Measurements from ENCODE around the gene FGD4.
"Not testable (repeated sequence)": the region's sequence is repeated elsewhere in the genome, so short reads cannot be mapped to it uniquely, and the experiment has no call there.

FGD4 gene

DNA sequence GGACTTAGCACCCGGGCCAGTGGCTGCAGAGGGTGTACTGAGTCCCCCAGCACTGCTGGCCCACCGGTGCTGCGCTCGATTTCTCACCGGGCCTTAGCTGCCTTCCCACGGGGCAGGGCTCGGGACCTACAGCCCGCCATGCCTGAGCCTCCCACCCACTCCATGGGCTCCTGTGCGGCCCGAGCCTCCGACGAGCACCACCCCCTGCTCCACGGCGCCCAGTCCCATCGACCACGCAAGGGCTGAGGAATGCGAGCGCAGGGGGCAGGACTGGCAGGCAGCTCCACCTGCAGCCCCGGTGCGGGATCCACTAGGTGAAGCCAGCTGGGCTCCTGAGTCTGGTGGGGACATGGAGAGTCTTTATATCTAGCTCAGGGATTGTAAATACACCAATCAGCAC lies 126.4 kb downstream of the FGD4 start:
- DNase-seq = not testable (repeated sequence)

DNA sequence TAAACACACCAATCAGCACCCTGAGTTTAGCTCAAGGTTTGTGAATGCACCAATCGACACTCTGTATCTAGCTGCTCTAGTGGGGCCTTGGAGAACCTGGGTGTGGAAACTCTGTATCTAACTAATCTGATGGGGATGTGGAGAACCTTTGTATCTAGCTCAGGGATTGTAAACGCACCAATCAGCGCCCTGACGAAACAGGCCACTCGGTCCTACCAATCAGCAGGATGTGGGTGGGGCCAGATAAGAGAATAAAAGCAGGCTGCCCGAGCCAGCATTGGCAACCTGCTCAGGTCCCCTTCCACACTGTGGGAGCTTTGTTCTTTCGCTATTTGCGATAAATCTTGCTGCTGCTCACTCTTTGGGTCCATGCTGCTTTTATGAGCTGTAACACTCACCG lies 127.0 kb downstream of the FGD4 start:
- not testable (repeated sequence) for DNase-seq

DNA sequence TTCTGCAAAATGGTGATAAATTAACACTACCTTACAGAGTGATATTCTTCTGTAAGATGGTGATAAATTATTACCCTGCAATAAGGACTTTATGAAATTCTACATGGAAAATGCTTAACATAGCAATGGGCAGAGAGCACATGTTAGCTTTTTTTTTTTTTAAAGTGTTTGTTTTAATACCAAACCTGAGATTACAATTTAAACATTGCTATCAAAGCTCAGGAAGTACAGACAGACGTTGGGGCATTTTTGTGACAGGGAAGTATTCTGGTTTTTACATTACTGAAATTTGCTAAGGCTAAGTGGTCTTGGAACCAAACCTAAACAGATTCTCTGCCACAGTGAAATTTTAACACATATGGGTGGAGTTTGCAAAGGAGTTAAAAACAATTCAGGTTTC lies 133.1 kb downstream of the FGD4 start:
- DNase-seq = no peak

DNA sequence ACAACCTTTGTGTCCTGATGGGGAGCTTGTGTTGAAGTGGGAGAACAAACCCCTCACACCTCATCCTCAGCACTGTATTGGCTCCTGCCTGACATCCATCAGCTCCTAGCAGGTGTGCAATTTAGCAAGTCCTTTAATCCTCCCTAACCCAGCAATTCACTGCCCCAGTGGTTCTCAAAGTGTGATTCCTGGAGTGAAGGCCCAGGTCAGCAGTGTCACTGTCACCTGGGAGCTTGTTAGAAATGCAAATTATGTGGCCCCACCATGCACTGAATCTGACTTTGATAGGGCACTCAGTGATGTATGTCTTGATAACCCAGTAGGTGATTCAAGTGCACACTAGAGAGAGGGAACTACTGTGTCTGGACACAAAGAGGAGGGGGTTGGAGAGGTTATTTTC lies 133.6 kb downstream of the FGD4 start:
- DNase-seq = no peak

DNA sequence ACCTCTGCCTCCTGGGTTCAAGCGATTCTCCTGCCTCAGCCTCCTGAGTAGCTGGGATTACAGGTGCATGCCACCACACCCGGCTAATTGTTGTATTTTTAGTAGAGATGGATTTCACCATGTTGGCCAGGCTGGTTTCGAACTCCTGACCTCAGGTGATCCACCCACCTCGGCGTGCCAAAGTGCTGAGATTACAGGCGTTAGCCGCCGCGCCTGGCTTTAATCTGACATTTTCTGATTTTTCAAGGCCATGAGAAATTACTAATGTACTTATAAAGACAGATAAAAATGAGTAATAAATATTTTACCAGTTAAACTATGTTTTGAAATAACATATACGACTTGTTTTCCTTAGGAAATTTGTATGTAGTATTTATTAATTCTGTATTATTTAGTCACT lies 134.1 kb downstream of the FGD4 start:
- not testable (repeated sequence) for DNase-seq

DNA sequence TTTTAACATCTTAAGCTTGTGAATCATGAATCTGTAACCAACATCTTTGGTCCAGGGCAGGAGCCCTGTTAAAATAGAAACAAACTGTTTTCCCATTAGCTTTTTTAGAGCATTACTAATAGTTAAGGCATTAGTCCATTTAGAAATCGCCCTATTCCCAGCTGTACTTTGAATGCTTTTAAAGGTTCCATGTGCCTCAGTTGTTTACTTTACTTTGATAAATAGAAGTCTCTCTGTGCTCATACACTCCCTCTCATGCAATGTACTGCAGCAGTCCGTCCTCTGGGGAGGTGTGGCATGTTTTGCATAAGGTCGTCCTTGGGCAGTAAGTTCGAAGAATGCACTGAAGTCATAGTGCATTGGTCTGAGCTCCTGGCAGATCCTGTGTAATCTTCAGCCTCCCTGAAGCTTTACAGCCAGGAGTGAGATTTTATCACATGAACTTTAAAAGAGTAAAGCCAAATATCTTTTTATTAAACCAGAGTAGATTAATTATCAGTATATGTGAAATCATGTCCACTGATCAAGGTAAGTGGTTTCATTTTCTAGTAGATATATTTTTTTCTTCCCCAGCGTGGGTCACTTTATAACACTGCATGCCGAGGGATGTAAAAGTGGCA lies 134.7 kb downstream of the FGD4 start:
- no peak for DNase-seq

DNA sequence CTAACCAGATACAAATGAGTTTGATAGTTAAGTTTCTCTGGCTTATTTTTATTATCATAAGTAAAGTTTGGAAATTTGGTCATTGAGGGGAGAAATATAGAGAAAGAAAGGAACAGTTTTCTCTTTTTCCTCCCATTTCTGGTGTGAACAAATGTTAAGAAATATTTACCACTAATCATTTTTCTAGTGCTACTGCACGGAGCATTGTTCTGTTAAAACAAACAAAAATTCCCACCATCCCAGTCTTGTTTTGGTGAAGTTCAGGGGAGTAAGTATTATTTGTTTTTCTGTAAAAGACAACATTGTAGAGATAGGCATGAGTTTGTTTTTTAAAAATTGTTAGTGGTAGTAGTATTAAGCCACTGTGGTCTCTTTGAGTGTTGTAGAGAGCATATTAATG lies 135.3 kb downstream of the FGD4 start:
- DNase-seq = no peak

DNA sequence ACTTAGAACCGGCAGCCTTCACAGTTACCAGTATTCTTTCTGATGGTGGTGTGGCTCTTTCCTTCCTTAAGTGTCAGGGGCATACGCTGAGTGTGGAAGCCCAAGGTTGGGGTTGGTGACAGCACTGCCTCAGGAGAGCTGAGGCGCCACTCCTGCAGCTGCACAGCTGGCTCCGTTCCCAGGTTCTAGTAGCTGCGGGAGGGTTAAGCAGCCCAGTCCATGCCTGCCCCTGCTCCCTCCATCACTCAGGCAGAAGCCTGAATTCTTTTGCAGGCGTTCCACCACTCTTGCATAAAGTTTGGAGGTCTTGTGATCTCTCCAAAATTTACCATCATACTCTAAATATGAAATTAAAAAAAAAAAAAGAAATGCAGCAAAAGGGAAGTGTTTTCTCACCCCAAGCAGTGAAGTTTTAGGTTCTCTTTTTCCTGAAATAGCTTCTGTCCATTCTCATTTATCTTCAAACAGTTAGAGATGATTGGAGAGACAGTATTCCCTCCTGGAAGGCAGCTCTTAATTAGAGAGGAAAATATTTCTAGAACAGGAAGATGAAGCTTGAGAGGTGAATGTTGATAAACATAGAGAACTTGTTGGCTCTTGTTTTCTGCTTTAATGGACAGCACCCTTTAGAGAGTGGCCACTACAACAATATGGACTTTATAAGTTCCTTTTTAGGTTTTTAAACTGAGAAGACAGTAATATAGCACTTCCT lies 136.1 kb downstream of the FGD4 start:
- no peak for DNase-seq

DNA sequence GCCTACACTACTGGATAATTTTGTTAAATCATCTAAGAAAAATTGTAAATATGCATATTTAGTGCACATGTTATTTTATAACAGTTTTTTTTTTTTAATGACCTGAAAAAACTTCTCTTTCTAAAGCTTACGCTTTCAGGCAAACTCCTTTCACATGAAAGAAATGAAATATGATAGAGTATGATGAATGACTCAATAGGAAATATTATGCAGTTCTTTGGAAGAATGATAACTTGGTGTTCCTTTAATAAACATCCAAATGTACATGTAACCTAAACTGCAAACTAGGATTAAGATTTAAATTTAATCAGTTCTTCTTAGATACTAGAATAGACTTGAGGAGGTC lies 136.6 kb downstream of the FGD4 start:
- no peak for DNase-seq

DNA sequence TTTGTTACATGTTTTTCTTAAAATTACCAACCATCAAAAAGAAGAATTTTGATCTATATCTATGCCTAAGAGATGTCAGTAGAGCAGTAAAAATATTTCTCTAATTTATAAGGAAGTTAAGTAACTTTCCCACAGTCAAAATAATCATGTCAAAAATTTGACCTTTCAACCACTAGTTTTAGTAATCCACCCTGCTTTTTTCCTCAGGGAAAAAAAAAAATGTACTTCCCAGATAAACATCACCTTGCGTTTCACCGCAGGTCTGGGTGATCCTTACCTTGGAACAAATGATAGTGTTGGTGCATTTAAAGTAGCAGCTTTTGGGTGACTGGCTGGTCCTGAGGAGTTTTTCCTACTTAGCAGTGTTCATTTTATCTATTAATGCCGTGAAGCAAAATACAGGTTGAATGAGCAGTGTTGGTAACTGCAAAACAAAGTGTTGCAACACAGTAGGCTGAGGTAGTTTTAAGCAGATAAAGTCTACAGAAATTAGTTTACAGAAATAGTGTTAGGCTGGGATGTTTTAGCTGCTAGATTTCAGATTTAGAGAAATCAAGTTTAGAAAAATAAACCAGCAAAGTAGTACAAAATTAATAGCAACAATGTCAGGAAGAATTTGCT lies 142.5 kb downstream of the FGD4 start:
- no peak for DNase-seq

DNA sequence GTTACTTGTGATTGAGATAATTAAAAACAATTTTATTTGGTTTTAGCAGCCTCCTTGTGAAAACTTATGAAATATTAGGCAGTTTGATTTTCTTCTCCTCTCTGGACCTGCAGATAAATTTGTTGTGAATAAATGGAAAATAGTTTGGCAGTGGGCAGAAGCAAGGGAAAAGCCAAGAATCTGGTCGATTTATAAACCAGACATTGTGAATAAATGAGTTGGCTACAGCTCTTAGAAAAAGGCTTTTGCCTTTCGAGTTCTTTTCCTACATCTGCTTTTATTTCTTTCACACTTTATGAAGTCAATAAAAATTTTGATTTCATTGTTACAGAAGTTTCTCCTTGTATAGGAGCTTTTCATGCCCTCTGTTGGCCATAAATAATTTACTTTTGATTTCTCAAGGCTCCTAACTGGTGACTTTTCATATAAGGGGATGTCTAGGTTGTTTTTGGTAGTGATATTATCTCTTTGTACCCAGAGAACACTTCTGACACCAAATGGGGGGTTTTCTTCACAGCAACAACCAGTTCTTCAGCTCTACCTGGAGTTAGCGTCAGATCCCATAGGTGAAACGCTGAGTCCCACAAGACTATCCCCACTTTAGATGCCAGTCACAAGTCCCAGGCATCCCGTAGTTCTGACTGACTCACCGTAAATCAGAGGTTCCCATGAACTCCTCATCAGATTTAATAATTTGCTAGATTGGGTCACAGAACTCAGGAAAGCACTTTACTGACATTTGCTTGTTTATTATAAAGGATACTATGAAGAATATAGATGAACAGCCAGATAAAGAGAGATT lies 143.3 kb downstream of the FGD4 start:
- no peak for DNase-seq

DNA sequence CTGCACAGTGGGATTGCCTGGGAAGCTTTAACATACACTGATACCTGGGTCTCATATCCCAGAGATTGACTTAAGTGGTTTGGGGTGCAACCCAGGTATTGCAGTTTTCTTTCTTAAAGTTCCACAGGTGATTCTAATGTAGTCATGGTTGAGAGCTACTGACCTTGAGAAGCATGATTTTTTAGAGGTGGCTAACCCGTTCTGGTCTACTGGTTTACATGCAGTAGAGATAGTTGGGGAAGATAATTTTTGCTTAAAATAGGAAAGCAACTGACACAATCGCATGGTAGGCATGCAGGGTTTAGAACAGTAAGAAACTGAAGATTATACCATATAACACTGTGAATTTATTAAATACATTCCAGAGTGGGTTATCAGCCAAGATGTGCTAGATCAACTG lies 145.5 kb downstream of the FGD4 start:
- no peak for DNase-seq

DNA sequence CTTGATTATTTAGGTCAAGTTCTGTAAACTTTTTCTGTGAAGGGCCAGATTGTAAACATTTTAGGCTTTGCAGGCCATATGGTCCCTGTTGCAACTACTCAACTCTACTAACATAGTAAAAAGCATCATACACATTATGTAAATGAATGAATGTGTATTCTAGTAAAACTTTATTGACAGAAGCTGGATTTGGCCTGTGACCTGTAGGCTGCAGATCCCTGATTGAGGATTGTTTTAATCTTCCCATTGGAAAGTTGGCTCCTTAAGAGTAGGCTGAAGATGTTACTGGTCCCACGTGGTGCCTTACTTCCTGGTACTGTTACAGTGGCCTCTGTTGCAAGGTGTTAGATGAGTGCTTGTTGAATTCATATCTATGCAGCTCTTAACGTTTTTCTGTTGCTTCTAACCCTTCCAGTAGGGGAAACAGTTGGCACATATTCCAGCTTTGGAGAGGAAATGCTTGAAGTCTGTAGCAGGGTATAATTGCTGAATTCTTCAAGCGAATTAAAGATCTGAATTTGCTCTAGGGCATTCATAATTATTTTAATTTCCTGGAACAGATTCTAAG lies 146.1 kb downstream of the FGD4 start:
- DNase-seq = no peak

DNA sequence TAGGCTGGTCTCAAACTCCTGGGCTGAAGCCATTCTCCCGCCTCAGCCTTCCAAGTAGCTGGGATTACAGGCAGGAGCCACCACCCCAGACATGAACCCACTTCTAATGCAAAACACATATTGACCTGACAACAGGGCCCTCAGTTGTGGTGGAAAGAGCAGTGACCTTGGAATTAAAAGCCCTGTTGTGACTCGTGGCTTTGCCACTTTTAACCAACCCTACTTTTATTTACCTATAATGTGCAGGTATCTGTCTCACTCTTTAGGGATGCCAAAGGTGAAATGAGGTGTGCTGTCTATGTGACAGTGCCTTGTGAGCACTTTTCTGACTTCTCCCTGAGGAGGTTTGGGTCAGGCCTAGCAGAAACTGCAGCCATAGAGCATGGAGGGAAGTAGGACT lies 146.9 kb downstream of the FGD4 start:
- no peak for DNase-seq

DNA sequence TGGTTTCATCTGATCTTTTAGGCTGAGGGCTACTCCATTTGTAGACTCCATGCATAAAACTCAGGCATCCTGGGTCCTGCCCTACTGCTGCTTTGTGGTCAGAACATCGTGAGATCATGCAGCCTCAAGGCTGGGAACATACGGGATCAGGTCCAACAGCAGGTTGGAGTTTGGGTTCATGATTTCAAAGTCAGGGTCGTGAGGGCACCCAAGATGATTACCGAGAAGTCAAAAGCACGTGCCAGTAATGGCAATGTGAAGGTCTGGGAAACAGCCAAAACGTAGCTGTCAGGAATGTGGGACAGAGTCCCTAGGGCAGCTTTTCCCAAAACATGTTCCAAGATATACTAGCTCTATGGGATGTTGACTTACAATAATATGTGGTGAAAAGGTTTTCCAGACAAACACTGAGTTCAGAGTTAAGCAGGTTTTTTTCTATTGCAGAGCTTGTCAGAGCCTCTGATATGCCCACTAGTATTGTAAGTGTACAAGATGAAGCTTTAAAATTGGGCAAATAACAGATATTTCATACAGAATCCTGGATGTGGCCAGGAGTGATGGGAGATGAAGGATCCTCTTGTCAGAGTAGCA lies 149.4 kb downstream of the FGD4 start:
- DNase-seq = no peak

DNA sequence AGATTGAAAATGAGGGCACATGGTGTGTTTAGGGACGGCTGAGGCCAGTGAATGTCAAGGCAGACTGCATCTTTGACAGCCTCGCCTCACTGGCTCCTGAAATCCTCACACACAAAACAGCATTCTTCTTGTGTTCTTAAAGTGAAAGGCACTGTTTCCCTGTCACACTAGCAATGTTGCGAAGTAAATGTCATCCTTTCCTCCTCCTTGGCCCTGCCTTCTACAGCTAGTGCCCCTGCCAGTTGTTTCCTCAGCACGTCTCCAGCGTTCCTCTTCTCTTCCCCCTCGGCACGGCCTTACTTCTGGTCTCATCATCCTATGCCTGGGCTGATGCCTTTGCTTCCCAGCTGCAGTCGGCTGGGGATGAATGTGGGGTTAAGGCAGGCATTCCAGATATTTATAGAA lies 150.3 kb downstream of the FGD4 start:
- DNase-seq = no peak

DNA sequence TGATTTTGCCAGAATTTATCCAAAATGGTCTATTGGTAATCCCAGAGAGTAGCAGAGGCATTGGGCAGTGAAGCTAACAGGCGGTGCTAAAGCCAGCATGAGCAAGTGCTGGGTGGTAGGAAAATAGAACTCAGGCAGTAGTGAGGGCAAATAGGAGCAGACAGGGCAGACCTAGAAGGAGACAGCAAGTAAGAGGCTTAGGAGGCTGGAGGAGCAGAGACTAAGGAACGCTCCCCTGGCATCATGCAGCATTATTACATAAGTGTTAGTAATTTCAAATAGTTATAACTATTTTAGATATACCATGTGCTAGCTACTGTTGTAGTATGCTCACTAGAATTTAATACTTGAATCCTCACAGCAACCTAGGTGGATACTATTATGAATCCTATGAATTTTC lies 151.7 kb downstream of the FGD4 start:
- no peak for DNase-seq

DNA sequence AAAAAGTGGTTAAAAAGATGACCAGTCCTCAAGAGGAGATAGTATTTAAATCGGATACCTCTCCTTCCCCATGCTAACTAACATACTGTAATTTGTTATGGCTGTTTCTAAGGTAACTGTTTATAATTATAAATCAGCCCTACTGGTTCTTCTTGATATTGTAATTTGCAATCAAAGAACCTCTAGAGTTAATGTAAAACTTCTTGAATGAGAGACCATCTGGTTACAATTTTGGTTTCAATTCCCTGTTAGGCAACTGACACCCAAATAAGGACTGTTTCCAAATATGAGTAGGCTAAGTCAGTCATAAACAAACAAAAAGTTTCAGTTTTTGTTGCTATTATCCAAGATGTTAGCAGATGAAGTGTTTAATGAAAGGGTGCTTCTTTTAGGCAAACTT lies 159.5 kb downstream of the FGD4 start:
- peak in 1 of 5 donors; percentile 63 for DNase-seq

DNA sequence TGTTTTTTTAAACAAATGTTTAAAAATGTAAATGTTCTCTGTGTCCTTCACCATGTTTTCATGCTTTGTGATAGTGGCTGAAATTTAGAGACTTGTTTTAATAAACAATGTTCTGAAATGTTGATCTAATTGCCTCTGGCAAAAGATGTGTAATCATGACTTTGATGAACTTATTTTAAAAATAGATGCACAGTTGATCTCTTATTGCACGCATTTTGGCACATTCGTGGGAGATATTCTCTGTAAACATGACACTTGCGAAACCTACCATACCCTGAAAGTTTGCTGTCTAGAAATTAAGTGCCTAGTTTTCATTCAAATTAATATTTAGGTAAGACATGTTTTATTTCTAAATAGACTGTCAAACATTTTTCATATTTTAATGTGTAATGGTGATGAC lies 160.1 kb downstream of the FGD4 start:
- no peak for DNase-seq

DNA sequence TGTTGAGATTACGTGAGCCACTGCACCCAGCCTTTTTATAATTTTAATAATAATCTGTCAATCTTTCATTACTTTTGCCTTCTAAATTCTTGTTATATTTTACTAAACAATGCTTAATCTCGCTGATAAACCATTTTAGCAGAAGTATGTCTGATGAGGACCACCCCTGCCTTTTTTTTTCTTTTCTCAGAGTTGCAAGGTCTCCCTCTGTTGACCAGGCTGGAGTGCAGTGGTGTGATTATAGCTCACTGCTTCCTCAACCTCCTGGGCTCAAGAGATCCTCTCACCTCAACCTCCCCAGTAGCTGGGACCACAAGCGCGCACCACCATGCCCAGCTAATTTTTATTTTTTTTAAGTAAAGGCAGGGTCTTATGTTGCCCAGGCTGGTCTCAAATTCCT lies 161.2 kb downstream of the FGD4 start:
- DNase-seq = no peak

DNA sequence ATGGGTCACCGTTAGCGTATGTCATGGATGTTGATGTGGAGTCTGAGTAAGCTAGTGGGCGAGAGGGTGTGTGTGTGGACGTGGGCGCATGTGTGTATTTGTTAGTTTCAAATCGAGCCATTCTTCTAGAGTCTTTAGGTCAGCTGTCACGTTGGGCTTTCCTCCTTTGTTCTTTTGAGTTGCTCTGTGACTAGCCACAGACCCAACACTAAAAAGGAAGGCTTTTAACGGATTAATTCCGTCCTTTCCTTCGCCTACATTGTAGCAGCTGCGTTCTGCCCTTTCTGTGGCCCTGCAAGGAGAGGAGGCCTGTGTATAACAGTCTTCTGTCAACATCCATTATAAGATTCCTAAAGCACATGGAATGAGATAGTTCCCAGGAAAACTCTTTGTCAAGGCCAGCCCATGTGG lies 162.6 kb downstream of the FGD4 start:
- no peak for DNase-seq

DNA sequence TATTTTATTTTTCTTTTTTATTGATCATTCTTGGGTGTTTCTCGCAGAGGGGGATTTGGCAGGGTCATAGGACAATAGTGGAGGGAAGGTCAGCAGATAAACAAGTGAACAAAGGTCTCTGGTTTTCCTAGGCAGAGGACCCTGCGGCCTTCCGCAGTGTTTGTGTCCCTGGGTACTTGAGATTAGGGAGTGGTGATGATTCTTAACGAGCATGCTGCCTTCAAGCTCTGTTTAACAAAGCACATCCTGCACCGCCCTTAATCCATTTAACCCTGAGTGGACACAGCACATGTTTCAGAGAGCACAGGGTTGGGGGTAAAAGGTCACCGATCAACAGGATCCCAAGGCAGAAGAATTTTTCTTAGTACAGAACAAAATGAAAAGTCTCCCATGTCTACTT lies 163.1 kb downstream of the FGD4 start:
- not testable (repeated sequence) for DNase-seq

Data from T-helper 1 cell (primary cell).